K562 (cell line): ENCODE results near the gene PLCB1. TPM values are rescaled to one million over a fixed set of nuclear protein-coding genes. Genes with fewer than 3 reads are reported as not detected.

ENCODE experiments used
- ATAC-seq: fragments of 200-7000 bp; cut with Tn5 transposase; 3 replicates; pipeline ENCODE4 v1.9.1; 2020; ENCODE audit warnings: moderate library complexity
- BruUV-seq: library from RNA; stranded (reverse); fragments of 400-500 nt; replicated peaks from 2 replicates; lab custom pipeline; 2021; lab: Mats Ljungman, UMichigan
- CTCF ChIA-PET: fragments of 300-600 bp; formaldehyde crosslinking; extraction: SDS; loops from one replicate; lab custom pipeline; 2021; ENCODE audit warnings: low intra/inter-chr PET ratio; lab: Yijun Ruan, JAX
- POLR2A ChIA-PET: fragments of 300-600, 350-650 bp; sonication (Branson Sonifier 250); formaldehyde crosslinking; extraction: SDS; loops from one replicate; lab custom pipeline; 2021; ENCODE audit warnings: antibody characterized with exemption, inconsistent platforms; lab: Yijun Ruan, JAX
- DNase-seq, 4 experiments: peaks; one replicate each; pipeline versions ENCODE4 v3.0.0 to v3.0.0-alpha.2; 2011 to 2018; ENCODE audit warnings: low spot score in 3 of 4, mixed read lengths in 3 of 4; ENCODE audit errors: extremely low read depth in 1 of 4
- FAIRE-seq: peaks from 2 replicates; lab custom pipeline; 2011; peaks lifted over from hg19 to GRCh38; lab: Jason Lieb, UNC
- H2AFZ ChIP-seq: 2 replicates; pipeline ENCODE4 v1.6.0; 2011; ENCODE audit warnings: low read depth, low read length, control low read depth, inconsistent platforms
- H3K27ac ChIP-seq: fragments of 200-600 bp; 3 replicates; pipeline ENCODE4 v1.8.0; 2011; ENCODE audit warnings: low read depth, mild to moderate bottlenecking, control low read depth, inconsistent platforms, low read length, moderate library complexity, mixed read lengths; ENCODE audit errors: extremely low read depth
- H3K27me3 ChIP-seq, 2 experiments: fragments of 300-600 bp in 1 of 2; 2 replicates in 1 of 2; 3 replicates in 1 of 2; pipeline versions ENCODE4 v1.6.0 to v1.8.0; 2011; ENCODE audit warnings: inconsistent platforms in 2 of 2, low read length in 2 of 2, mild to moderate bottlenecking in 1 of 2, mixed read lengths in 1 of 2, moderate library complexity in 1 of 2; ENCODE audit not compliant: control insufficient read depth in 2 of 2, insufficient read depth in 2 of 2
- H3K36me3 ChIP-seq: fragments of 300-600 bp; 3 replicates; pipeline ENCODE4 v1.8.0; 2011; ENCODE audit warnings: mild to moderate bottlenecking, low read length, inconsistent platforms; ENCODE audit not compliant: control insufficient read depth, insufficient read depth
- H3K4me1 ChIP-seq, 2 experiments: fragments of 200-600 bp in 1 of 2; replicated peaks in 1 of 2; 2 replicates in 1 of 2; 3 replicates in 1 of 2; pipeline versions ENCODE4 v1.5.1 to v1.8.0; 2011; ENCODE audit warnings: inconsistent platforms in 2 of 2, low read length in 2 of 2, mild to moderate bottlenecking in 1 of 2, mixed read lengths in 1 of 2, moderate library complexity in 1 of 2; ENCODE audit not compliant: control insufficient read depth in 2 of 2, insufficient read depth in 2 of 2
- H3K4me2 ChIP-seq: 2 replicates; pipeline ENCODE4 v1.6.1; 2011; ENCODE audit warnings: low read length, control low read depth, inconsistent platforms, mixed read lengths; ENCODE audit not compliant: insufficient read depth
- H3K4me3 ChIP-seq: fragments of 200-600 bp; sonication (generic), shearing (Covaris generic); 2 replicates; pipeline ENCODE4 v1.5.1; 2016; ENCODE audit warnings: control low read depth, inconsistent platforms
- H3K79me2 ChIP-seq: fragments of 200-600 bp; 3 replicates; pipeline ENCODE4 v1.8.0; 2011; ENCODE audit warnings: low read length, inconsistent platforms; ENCODE audit not compliant: control insufficient read depth, insufficient read depth
- H3K9ac ChIP-seq, 2 experiments: 2 replicates each; pipeline versions ENCODE4 v1.6.0 to v1.6.1; 2011; ENCODE audit warnings: low read depth in 2 of 2, low read length in 2 of 2, control low read depth in 1 of 2, inconsistent platforms in 1 of 2, mild to moderate bottlenecking in 1 of 2, mixed read lengths in 1 of 2; ENCODE audit not compliant: insufficient read depth in 1 of 2
- H3K9me1 ChIP-seq: one replicate; pipeline ENCODE4 v1.6.0; 2011; ENCODE audit warnings: inconsistent platforms, mild to moderate bottlenecking, low read length, moderate library complexity; ENCODE audit not compliant: control insufficient read depth, insufficient read depth
- H3K9me3 ChIP-seq: replicated peaks from 2 replicates; pipeline ENCODE4 v1.5.1; 2011; ENCODE audit warnings: low read depth, low read length, inconsistent platforms; ENCODE audit not compliant: control insufficient read depth, insufficient read depth
- H4K20me1 ChIP-seq: replicated peaks from 2 replicates; pipeline ENCODE4 v1.6.1; 2011; ENCODE audit warnings: low read length, inconsistent platforms, mixed read lengths; ENCODE audit not compliant: control insufficient read depth, insufficient read depth
- BDP1 ChIP-seq: IDR thresholded peaks from 3 replicates; pipeline ENCODE4 v1.6.1; 2011; ENCODE audit not compliant: insufficient read length, insufficient read depth
- CREB3L1 ChIP-seq: fragments of 450-650 bp; IDR thresholded peaks from 2 replicates; pipeline ENCODE4 v1.6.1; 2014; ENCODE audit warnings: low read depth, mild to moderate bottlenecking, moderate library complexity, borderline replicate concordance
- HDGF ChIP-seq: fragments of 450-650 bp; IDR thresholded peaks from 2 replicates; pipeline ENCODE4 v1.6.1; 2016
- KLF16 ChIP-seq: IDR thresholded peaks from 2 replicates; pipeline ENCODE4 v1.6.1; 2016; ENCODE audit warnings: antibody characterized with exemption
- PHB2 ChIP-seq: fragments of 450-650 bp; IDR thresholded peaks from 2 replicates; pipeline ENCODE4 v1.6.1; 2017; ENCODE audit warnings: low read depth
- PTBP1 ChIP-seq: fragments of 200-400 bp; formaldehyde crosslinking; IDR thresholded peaks from 2 replicates; pipeline ENCODE4 v1.6.1; 2017; ENCODE audit warnings: low read depth, low read length
- STAT6 ChIP-seq: sonication (generic); formaldehyde crosslinking; IDR thresholded peaks from 2 replicates; pipeline ENCODE4 v1.8.1; 2023; ENCODE audit warnings: mild to moderate bottlenecking, missing genetic modification reagents
- YY1 ChIP-seq, 3 experiments: IDR thresholded peaks; 2 replicates each; pipeline ENCODE4 v1.6.1; 2011; ENCODE audit warnings: low read length in 2 of 3, mild to moderate bottlenecking in 2 of 3, moderate library complexity in 2 of 3, borderline replicate concordance in 1 of 3, control low read depth in 1 of 3, low read depth in 1 of 3; ENCODE audit not compliant: insufficient read depth in 3 of 3, insufficient replicate concordance in 2 of 3, control insufficient read depth in 1 of 3, insufficient read length in 1 of 3; ENCODE audit errors: extremely low read depth in 1 of 3
- ZNF280A ChIP-seq: fragments of 450-650 bp; IDR thresholded peaks from 2 replicates; pipeline ENCODE4 v1.6.1; 2018; ENCODE audit warnings: mild to moderate bottlenecking, low read depth; ENCODE audit not compliant: partially characterized antibody
- ZNF408 ChIP-seq: fragments of 250-450 bp; sonication (Bioruptor Pico); IDR thresholded peaks from 2 replicates; pipeline ENCODE4 v1.4.0; 2020; ENCODE audit warnings: low read depth, mild to moderate bottlenecking, moderate library complexity
- WGBS: fragments of 100-300 bp; shearing (Covaris generic); methylation state at CpG from one replicate; pipeline ENCODE4 v1.1.6; 2016; ENCODE audit warnings: low coverage, mixed read lengths; ENCODE audit not compliant: insufficient coverage; ENCODE audit errors: missing lambda C conversion rate; 5-methylcytosine and 5-hydroxymethylcytosine counted together
- in situ Hi-C: fragments of 300-500 bp; cut with MboI; formaldehyde crosslinking; loops from 4 replicates; pipeline ENCODE4 v1.15.0; 2018; ENCODE audit warnings: inconsistent platforms, mixed read lengths
- intact Hi-C: fragments of 100-400 bp; cut with micrococcal nuclease; formaldehyde crosslinking; loops from 2 replicates; pipeline ENCODE4 v1.14.2; 2022
- polyA plus RNA-seq, 8 experiments: library from polyadenylated mRNA; depleted of rRNA in 4 of 8; stranded (reverse) in 5 of 8; unstranded in 3 of 8; fragments of >200 nt; fragmentation: Nextera tagmentation in 2 of 8; fragmentation: Illumina TruSeq in 1 of 8; extraction: Ambion mirVana in 2 of 8; extraction: Trizol in 1 of 8; gene quantifications; 2 replicates each; pipeline versions ENCODE4 v1.2.1 to v1.2.3, GENCODE V29; 2011 to 2014; ENCODE audit warnings: inconsistent platforms in 1 of 8, missing spikeins in 1 of 8
- total RNA-seq, 7 experiments: library from RNA; depleted of rRNA in 6 of 7; stranded (reverse); fragments of >200 nt in 6 of 7; fragmentation: Illumina TruSeq in 2 of 7; extraction: Trizol in 2 of 7; gene quantifications; 2 replicates each; pipeline versions ENCODE4 v1.2.1 to v1.2.3, GENCODE V29; 2011 to 2021; ENCODE audit warnings: low replicate concordance in 1 of 7

The PLCB1 gene
- total and polyA plus RNA-seq, 9 of the 15 experiments (the other 6 are each of a cell fraction or from before 2014, with no cell fraction given): 0.34 to 3.1 (median 1.3) TPM

- Histone ChIP-seq H3K4me1 (no peaks in the 10 kb centered on the region), H3K4me3 (no peak overlapping the region), H3K27me3 (no peaks in the 10 kb centered on the region), H3K36me3 (no peaks in the 10 kb centered on the region), H2AFZ (no peak overlapping the region), H3K9me1 (no peaks in the 10 kb centered on the region), H3K9ac (no peak overlapping the region), H4K20me1 (no peaks in the 10 kb centered on the region), H3K27ac (no peak overlapping the region), H3K4me2 (no peak overlapping the region), H3K79me2 (no peaks in the 10 kb centered on the region), H3K9me3 (no peaks in the 10 kb centered on the region)
- WGBS: 0% methylated on average over 4 of the region's 5 CpGs
- FAIRE-seq: no peak
- ChIA-PET POLR2A (no interaction called here), CTCF (interaction anchor here (1.4 kb wide), 1 partner anchor 346 kb away, joined by 4 read pairs; no protein-coding TSS in a partner anchor)
- DNase-seq: no peak
- intact Hi-C loops (no loop called here), in situ Hi-C loops (loop anchor here (25.0 kb wide), 1 partner anchor 353 kb away; no protein-coding TSS in a partner anchor)
- no TSS peak for BruUV-seq
- no peak for ATAC-seq
- TF ChIP-seq ZNF280A (no peak), YY1 (IDR thresholded peaks at IDR 0.05; ENCODE audit: borderline replicate concordance in 1 of 3, control insufficient read depth in 1 of 3, extremely low read depth in 1 of 3, insufficient read depth in 3 of 3, insufficient read length in 1 of 3, insufficient replicate concordance in 2 of 3, low read depth in 1 of 3, low read length in 2 of 3) (no peak), KLF16 (no peak), ZNF408 (CRISPR knock-in tag) (no peak), HDGF (no peak), CREB3L1 (no peak), BDP1 (no peak), PHB2 (no peak), STAT6 (CRISPR knock-in tag) (no peak), PTBP1 (no peak)
These were observed 258.0 kb downstream of the PLCB1 start for GRCh38 chr20:8390037-8390433.
